ENCODE data around the gene WFIKKN1.
A peak's percentile ranks its signal among the peaks of the same experiment; 100 is the strongest.

The WFIKKN1 gene

GRCh38 chr16:674214-674881, 43.6 kb downstream of the WFIKKN1 start:
- DNase-seq (ENCODE audit: low read depth): no peak

- DNase-seq (ENCODE audit: low read depth): peak; percentile 55
These were observed 44.4 kb downstream of the WFIKKN1 start, which contains the start of gene RHBDL1 for GRCh38 chr16:674968-675883. RHBDL1 (plus strand) TSS chr16:675671; CDS start chr16:675791, 120 bp downstream.

GRCh38 chr16:675884-676564, 45.2 kb downstream of the WFIKKN1 start:
- no peak for DNase-seq (ENCODE audit: low read depth)

GRCh38 chr16:676565-676902, 45.7 kb downstream of the WFIKKN1 start:
- DNase-seq (ENCODE audit: low read depth): no peak

GRCh38 chr16:676913-677312, 46.1 kb downstream of the WFIKKN1 start:
- DNase-seq (ENCODE audit: low read depth): no peak

- DNase-seq (ENCODE audit: low read depth): no peak
These were observed 46.8 kb downstream of the WFIKKN1 start for GRCh38 chr16:677316-678190.

GRCh38 chr16:678209-678857, 47.5 kb downstream of the WFIKKN1 start:
- no peak for DNase-seq (ENCODE audit: low read depth)

GRCh38 chr16:678858-679813, 48.4 kb downstream of the WFIKKN1 start:
- DNase-seq (ENCODE audit: low read depth): peak; percentile 40

- DNase-seq (ENCODE audit: low read depth): peak; percentile 72
These were observed 49.2 kb downstream of the WFIKKN1 start, which contains the start of gene STUB1 for GRCh38 chr16:679814-680624. STUB1 (plus strand) TSS chr16:680410; CDS start chr16:680526, 116 bp downstream.

- no peak for DNase-seq (ENCODE audit: low read depth)
These were observed 49.8 kb downstream of the WFIKKN1 start for GRCh38 chr16:680625-680945.

GRCh38 chr16:680967-681745, 50.4 kb downstream of the WFIKKN1 start:
- DNase-seq (ENCODE audit: low read depth): peak; percentile 36

- peak; percentile 40 for DNase-seq (ENCODE audit: low read depth)
These were observed 51.1 kb downstream of the WFIKKN1 start for GRCh38 chr16:681746-682427.

GRCh38 chr16:682493-683395, 52.0 kb downstream of the WFIKKN1 start:
- DNase-seq (ENCODE audit: low read depth): no peak

- no peak for DNase-seq (ENCODE audit: low read depth)
These were observed 52.7 kb downstream of the WFIKKN1 start for GRCh38 chr16:683396-684070.
